ENCODE data around the gene HIPK1. TPM values are rescaled to one million over a fixed set of nuclear protein-coding genes. Genes with fewer than 3 reads are reported as not detected.

Gene HIPK1
- total RNA-seq, 1 donor from 2014 or later = 52.3 TPM

GRCh38 chr1:113922957-113923356 lies 6.2 kb upstream of the HIPK1 start:
- DNase-seq (ENCODE audit: extremely low spot score in 2 of 2) = no peak
- Histone ChIP-seq H3K4me3 (no peak overlapping the region), H3K36me3 (no peaks in the 10 kb centered on the region), H3K9me3 (no peaks in the 10 kb centered on the region), H3K27ac (no peak overlapping the region), H3K4me1 (peaks cover 3% of the 10 kb centered on the region), H3K27me3 (no peaks in the 10 kb centered on the region)
- TF ChIP-seq CTCF (IDR thresholded peaks at IDR 0.05) = no peak
- TF ChIP-seq POLR2A (IDR thresholded peaks at IDR 0.05) = no peak
- no peak for TF ChIP-seq POLR2AphosphoS5 (IDR thresholded peaks at IDR 0.05; ENCODE audit: insufficient read depth in 1 of 2, low read depth in 1 of 2)
- intact Hi-C loops (cut with DNase I) = no loop called here

DNA sequence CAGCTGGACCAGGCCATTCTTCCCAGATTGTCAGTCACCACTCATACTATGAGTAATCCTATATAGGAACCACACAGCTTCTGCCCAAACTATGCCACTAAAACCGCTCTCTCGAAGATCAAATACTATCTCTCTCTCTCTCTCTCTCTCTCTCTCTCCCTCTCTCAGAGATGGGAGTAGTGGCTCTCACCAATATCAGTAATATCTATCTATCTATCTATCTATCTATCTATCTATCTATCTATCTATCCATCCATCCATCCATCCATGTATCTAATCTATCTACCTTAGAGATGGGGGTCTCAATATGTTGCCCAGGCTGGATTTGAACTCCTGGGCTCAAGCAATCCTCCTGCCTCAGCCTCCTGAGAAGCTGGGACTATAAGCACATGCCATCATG lies 4.7 kb upstream of the HIPK1 start:
- Histone ChIP-seq H3K27ac (no peak overlapping the region), H3K4me1 (peaks cover 11% of the 10 kb centered on the region), H3K9me3 (no peaks in the 10 kb centered on the region), H3K27me3 (no peaks in the 10 kb centered on the region), H3K36me3 (no peaks in the 10 kb centered on the region), H3K4me3 (no peak overlapping the region)
- intact Hi-C loops (cut with DNase I) = no loop called here
- TF ChIP-seq CTCF (IDR thresholded peaks at IDR 0.05) (no peak), POLR2A (IDR thresholded peaks at IDR 0.05) (no peak), POLR2AphosphoS5 (IDR thresholded peaks at IDR 0.05; ENCODE audit: insufficient read depth in 1 of 2, low read depth in 1 of 2) (no peak)
- no peak for DNase-seq (ENCODE audit: extremely low spot score in 2 of 2)

- Histone ChIP-seq H3K9me3 (no peaks in the 10 kb centered on the region), H3K4me1 (peaks cover 42% of the 10 kb centered on the region), H3K36me3 (no peaks in the 10 kb centered on the region), H3K27me3 (no peaks in the 10 kb centered on the region), H3K27ac (peak overlapping the region; percentile 92), H3K4me3 (peak overlapping the region; percentile 81 to 99)
- intact Hi-C loops (cut with DNase I) = loop anchor here (2.0 kb wide), 1 partner anchor 24 kb away; the partner anchor contains the start of genes AP4B1 and DCLRE1B
- DNase-seq (ENCODE audit: extremely low spot score in 2 of 2) = no peak
- TF ChIP-seq POLR2AphosphoS5 (IDR thresholded peaks at IDR 0.05; ENCODE audit: insufficient read depth in 1 of 2, low read depth in 1 of 2) (no peak), CTCF (IDR thresholded peaks at IDR 0.05) (no peak), POLR2A (IDR thresholded peaks at IDR 0.05) (no peak)
These were observed 765 bp upstream of the HIPK1 start for GRCh38 chr1:113928187-113928930.

- Histone ChIP-seq H3K36me3 (no peaks in the 10 kb centered on the region), H3K4me3 (peak overlapping the region; percentile 81 to 99), H3K4me1 (peaks cover 52% of the 10 kb centered on the region), H3K9me3 (no peaks in the 10 kb centered on the region), H3K27me3 (no peaks in the 10 kb centered on the region), H3K27ac (peak overlapping the region; percentile 92)
- no peak for DNase-seq (ENCODE audit: extremely low spot score in 2 of 2)
- intact Hi-C loops (cut with DNase I) = loop anchor here (2.0 kb wide), 1 partner anchor 25 kb away; the partner anchor contains the start of genes AP4B1 and DCLRE1B
- TF ChIP-seq POLR2A (IDR thresholded peaks at IDR 0.05) = no peak
- TF ChIP-seq CTCF (IDR thresholded peaks at IDR 0.05) = peak in 1 of 3 experiments; percentile 32
These were observed 800 bp downstream of the HIPK1 start for GRCh38 chr1:113929750-113930498.

Measured in vagina (tissue), 2 donors.